Measurements from ENCODE around the gene ZNF746.
"Not testable (repeated sequence)": the region's sequence is repeated elsewhere in the genome, so short reads cannot be mapped to it uniquely, and the experiment has no call there.

ZNF746 gene

GRCh38 chr7:149497467-149498261 is at the start of gene ZNF746:
ZNF746 (minus strand) TSS chr7:149497809; CDS start chr7:149497536, 273 bp downstream.
- DNase-seq (ENCODE audit: low read depth), result peak; percentile 84

DNA sequence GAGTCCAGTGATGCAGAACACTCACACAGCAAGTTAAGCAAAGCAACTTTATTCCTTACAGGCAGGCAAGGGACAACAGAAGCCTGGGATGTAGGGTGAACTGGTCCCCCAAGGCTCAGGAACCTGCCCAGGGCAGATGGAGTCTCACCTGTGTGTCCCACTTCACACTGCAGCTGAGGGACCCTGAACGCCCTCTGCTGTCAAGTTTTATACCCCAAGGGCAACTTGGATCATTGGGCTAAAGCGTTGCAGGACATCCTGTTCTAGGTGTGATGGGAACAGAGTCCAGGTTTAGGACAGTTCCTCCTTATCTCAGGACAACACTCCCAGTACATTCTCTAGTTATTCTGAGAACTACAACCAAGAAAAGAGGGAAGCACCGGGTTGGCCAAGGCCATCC is 49.5 kb upstream of the ZNF746 start:
- DNase-seq (ENCODE audit: low read depth), result no peak

GRCh38 chr7:149546331-149546730 is 48.7 kb upstream of the ZNF746 start:
- DNase-seq (ENCODE audit: low read depth), result no peak

DNA sequence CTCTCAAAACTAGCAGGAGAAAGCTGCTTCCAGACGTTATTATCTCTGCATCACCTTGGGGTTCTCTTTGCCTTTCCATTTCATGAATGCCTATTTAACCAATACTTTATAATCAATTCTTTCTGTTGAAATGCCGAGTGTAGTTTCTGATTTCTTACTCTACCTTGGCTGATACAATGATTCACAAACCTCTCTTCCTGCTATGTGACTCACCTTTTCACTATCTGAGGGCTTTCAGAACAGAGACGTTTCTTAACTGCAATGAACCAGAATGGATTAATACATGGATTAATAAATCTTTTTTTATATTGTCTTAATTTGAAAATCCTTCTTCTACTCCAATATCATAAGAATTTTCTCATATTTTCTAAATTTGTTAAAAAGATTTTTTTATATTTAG is 46.4 kb upstream of the ZNF746 start:
- DNase-seq (ENCODE audit: low read depth), result peak; percentile 25

- no peak for DNase-seq (ENCODE audit: low read depth)
Measured at GRCh38 chr7:149532654-149533053, 35.0 kb upstream of the ZNF746 start.

DNA sequence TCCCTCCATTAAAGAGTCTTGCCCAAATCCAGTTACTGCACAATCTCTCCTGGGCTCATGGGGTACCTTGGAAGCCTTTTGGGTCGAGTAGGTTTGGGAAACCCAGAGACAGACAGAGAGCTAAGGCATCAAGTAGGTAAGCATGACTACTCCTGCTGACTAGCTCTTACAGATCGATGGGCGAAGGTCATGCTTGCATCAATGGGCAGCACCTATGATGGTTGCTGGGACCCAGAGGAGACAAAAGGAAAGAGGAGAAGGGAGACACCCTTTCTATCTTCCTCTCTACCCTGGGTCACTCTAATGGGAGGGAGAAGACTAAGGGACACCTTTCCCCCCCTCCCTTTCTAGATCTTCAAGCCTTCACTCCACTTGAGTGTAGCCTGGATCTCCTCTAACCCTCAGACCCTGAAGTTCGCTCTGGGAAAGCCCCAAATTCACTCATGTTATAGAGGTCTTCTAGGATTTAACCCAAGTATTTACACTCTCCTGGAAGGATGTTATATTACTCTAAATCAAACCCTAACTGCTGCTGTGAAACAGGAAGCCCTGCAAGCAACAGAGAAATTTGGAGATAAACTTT is 31.6 kb upstream of the ZNF746 start:
- DNase-seq (ENCODE audit: low read depth), result no peak

DNA sequence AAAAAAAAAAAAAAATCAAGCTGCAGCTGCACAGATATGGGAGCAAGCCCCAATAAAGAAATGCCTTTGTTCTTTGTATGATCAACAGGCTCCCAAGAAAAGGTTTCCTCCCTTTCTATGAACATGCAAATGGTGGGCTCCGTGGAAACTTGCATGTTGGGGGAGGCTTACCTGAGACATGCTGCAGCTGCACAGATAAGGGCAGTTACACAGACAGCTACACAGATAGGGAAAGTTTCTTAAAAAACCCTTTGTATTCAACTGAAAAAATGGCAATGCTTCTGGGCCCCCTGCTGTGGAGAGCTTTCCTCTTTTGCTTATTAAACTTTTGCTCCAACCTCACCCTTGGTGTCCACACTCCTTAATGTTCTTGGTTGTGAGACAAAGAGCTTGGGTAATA is 29.8 kb upstream of the ZNF746 start:
- DNase-seq (ENCODE audit: low read depth), result no peak

DNA sequence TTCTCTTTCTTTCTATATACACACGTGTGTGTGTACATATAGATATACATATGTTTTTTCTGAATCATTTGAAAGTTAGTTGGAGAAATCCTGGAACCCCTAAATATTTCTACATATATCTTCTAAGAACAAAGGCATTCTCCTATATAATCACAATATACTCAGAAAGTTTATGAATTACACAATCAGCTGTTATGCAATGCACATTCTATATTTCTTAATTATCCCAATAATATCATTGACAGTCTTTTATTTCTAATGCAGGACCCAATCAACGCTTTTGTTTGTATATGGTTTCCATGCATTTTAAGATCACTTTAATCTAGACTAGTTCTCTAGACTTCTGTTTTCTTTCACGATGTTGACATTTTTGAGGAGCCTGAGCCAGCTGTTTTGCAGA is 27.7 kb upstream of the ZNF746 start:
- DNase-seq (ENCODE audit: low read depth), result no peak

DNA sequence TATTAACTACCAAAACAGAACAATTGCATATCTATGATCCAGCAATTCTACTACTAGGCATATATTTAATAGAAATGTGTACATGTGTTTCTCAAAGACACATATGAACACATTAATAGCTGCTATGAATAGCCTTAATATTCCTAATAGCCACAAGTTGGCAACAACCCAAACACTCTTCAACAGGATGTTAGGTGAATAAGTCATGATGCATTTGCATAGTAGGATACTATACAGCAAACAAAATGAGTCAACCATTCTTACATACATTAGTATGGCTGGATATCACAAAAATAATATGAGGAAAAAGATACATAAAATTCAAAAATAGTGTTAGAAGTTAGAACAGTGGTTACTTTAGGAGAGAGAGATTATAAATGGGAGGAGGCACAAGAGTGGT is 26.8 kb upstream of the ZNF746 start:
- DNase-seq (ENCODE audit: low read depth), result peak; percentile 50

DNA sequence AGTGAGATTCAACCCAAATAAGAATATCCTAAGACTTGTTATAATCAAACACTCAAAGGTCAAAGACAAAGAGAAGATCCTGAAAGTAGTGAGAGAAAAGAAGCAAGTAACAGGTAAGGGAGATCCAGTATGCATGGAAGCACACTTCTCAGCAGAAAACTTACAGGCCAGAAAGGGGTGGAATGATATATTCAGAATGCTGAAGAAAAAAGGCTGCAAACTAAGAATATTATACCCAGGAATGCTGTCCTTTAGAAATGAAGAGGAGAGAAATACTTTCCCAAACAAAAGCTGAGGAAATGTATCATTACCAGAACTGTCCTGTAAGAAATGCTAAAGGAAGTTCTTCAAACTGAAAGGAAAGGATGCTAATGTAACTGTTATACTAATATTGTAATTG is 12.6 kb upstream of the ZNF746 start:
- no peak for DNase-seq (ENCODE audit: low read depth)

GRCh38 chr7:149509774-149510173 is 12.2 kb upstream of the ZNF746 start:
- DNase-seq (ENCODE audit: low read depth), result no peak

GRCh38 chr7:149505551-149505950 is 7.9 kb upstream of the ZNF746 start:
- DNase-seq (ENCODE audit: low read depth), result no peak

- DNase-seq (ENCODE audit: low read depth), result no peak
Measured at GRCh38 chr7:149501651-149502050, 4.0 kb upstream of the ZNF746 start.

GRCh38 chr7:149500910-149501309 is 3.3 kb upstream of the ZNF746 start:
- no peak for DNase-seq (ENCODE audit: low read depth)

- no peak for DNase-seq (ENCODE audit: low read depth)
Measured at GRCh38 chr7:149500201-149500600, 2.6 kb upstream of the ZNF746 start.

DNA sequence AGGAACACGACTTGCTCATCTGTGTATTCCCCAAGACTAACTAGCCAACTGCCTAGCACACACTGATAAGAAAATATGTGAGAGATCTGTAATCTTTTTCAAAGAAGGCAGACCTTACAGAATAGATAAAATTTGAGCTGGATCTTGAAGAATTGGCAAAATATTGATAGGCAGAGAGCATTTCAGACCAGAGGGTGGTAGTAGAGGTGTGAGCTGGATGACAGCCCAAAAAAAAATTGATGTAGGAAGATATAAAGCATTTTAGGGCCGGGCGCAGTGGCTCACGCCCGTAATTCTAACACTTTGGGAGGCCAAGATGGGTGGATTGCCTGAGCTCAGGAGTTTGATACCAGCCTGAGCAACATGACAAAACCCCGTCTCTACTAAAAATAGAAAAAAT is 1.2 kb upstream of the ZNF746 start:
- no peak for DNase-seq (ENCODE audit: low read depth)

GRCh38 chr7:149496642-149497391 is 792 bp downstream of the ZNF746 start:
- peak; percentile 50 for DNase-seq (ENCODE audit: low read depth)

DNA sequence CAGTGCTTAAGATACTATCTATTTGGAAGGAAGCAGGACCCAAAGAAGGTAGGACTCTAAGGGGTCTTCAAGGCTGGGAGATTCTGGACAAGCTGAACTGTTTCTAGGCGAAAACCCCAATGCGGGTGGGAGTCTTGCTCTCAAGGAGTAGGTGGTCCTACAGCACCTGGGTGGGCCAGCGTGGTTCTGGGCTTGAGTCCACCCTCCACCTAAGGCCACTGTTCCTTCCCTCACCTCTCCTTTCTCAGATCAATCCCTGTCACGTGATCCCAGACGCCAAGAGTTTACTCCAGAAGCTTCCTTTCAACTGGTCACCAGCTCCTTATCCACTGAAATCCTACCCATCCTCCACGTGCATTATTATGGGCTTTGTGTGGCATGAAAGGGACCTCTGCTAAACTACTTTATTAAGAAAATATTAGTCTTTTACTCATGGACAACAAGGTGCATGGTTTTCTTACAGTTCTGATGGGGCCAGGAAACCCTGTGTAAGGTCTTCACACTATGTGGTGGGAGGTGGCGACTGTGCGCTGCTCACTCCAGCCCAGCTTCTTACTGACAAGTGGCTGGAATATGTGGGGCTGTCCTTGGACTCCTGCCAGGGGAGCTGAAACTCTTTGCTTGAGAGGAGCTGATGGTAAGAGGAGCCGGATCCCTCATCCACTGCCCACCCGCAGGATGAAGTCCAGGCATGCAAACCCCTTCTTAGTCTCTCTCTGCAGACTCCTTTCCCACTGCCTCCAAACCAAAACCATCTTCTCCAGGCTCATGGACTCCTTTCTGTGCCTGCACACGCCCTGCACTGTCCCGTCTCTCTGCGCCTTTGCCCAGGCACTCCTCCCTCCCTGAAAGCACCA is 1.6 kb downstream of the ZNF746 start:
- DNase-seq (ENCODE audit: low read depth), result peak; percentile 77

- DNase-seq (ENCODE audit: low read depth), result no peak
Measured at GRCh38 chr7:149494738-149495368, 2.8 kb downstream of the ZNF746 start.

- not testable (repeated sequence) for DNase-seq (ENCODE audit: low read depth)
Measured at GRCh38 chr7:149493975-149494374, 3.6 kb downstream of the ZNF746 start.

GRCh38 chr7:149493366-149493765 is 4.2 kb downstream of the ZNF746 start:
- no peak for DNase-seq (ENCODE audit: low read depth)

All from ELR (cell line).